Measurements from ENCODE around the gene RAD51D. TPM values are rescaled to one million over a fixed set of nuclear protein-coding genes. Genes with fewer than 3 reads are reported as not detected.

The RAD51D gene
- total and polyA plus RNA-seq, 11 donors = 2.1 to 9.2 (median 5.0) TPM

DNA sequence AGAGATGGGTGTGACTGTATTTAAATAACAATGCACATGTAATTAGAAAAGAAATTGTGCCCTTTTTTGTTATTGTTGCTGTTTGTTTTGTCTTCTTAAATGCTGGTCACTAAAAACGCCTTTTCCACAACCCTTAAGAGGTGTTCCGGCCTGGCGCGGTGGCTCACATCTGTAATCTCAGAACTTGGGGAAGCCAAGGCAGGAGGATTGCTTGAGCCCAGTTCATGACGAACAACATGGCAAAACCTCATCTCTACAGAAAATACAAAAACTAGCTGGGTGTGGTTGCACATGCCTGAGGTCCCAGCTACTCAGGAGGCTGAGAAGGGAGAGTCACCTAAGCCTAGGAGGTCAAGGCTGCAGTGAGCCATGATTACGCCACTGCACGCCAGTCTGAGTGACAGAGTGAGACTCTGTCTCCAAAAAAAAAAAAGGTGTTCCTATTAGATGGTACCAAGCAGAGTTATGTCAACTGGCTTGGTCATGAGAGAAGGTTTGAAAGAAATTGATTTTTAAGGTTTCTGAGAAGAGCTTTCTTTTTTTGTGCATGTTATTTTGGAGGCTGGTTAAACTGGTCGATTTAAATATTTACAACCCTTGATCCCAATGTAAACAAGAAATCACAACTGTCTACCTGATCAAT lies 32.6 kb downstream of the RAD51D start:
- H3K36me3 ChIP-seq = no peaks in the 10 kb centered on the region
- H3K27me3 ChIP-seq = no peaks in the 10 kb centered on the region
- H3K27ac ChIP-seq = no peak overlapping the region
- DNase-seq (no peak), ATAC-seq (no peak)
- peaks cover 0 to 32% (median 13%) of the 10 kb centered on the region in 12 donors for H3K4me1 ChIP-seq
- no peaks in the 10 kb centered on the region for H3K9me3 ChIP-seq
- TF ChIP-seq, protein P1, sequence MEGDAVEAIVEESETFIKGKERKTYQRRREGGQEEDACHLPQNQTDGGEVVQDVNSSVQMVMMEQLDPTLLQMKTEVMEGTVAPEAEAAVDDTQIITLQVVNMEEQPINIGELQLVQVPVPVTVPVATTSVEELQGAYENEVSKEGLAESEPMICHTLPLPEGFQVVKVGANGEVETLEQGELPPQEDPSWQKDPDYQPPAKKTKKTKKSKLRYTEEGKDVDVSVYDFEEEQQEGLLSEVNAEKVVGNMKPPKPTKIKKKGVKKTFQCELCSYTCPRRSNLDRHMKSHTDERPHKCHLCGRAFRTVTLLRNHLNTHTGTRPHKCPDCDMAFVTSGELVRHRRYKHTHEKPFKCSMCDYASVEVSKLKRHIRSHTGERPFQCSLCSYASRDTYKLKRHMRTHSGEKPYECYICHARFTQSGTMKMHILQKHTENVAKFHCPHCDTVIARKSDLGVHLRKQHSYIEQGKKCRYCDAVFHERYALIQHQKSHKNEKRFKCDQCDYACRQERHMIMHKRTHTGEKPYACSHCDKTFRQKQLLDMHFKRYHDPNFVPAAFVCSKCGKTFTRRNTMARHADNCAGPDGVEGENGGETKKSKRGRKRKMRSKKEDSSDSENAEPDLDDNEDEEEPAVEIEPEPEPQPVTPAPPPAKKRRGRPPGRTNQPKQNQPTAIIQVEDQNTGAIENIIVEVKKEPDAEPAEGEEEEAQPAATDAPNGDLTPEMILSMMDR (IDR thresholded peaks at IDR 0.05) = no peak
- TF ChIP-seq POLR2A (IDR thresholded peaks at IDR 0.05) = no peak
- intact Hi-C loops (cut with DNase I) = loop anchor here in 5 of 10 donors (5.0 to 10.0 kb wide), 3 partner anchors 90 to 105 kb away; partner anchors contain the start of gene LIG3 (in 4 of the 5)
- WGBS, 4 donors = 95 to 97% (median 96%) methylated on average over 8 of the region's 8 CpGs
- H3K4me3 ChIP-seq = peak overlapping the region in 3 of 12 donors; percentile 84 to 96 (median 93)

DNA sequence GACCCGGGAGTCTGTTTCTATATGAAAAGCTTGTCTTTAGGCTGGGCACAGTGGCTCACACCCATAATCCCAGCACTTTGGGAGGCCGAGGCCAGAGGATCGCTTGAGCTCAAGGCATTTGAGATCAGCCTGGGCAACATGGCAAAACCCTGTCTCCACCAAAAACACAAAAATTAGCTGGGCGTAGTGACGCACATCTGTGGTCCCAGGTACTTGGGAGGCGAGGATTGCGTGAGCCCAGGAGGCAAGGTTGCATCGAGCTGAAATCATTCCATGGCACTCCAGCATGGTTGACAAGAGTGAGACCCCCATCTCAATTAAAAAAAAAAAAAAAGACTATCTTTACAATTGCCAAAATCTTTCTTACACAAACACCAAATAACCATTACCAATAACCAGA lies 33.5 kb downstream of the RAD51D start:
- intact Hi-C loops (cut with DNase I) = loop anchor here in 5 of 10 donors (5.0 to 10.0 kb wide), 3 partner anchors 89 to 104 kb away; partner anchors contain the start of gene LIG3 (in 4 of the 5)
- WGBS, 4 donors = 97 to 99% (median 97%) methylated on average over 8 of the region's 8 CpGs
- no peak for DNase-seq
- ATAC-seq = no peak
- H3K4me1 ChIP-seq = peaks cover 0 to 41% (median 15%) of the 10 kb centered on the region in 12 donors
- no peaks in the 10 kb centered on the region for H3K36me3 ChIP-seq
- no peak overlapping the region for H3K4me3 ChIP-seq
- no peaks in the 10 kb centered on the region for H3K9me3 ChIP-seq
- no peak overlapping the region for H3K27ac ChIP-seq
- TF ChIP-seq POLR2A (IDR thresholded peaks at IDR 0.05) = no peak
- TF ChIP-seq, protein P1 (IDR thresholded peaks at IDR 0.05) = no peak
- no peaks in the 10 kb centered on the region for H3K27me3 ChIP-seq

DNA sequence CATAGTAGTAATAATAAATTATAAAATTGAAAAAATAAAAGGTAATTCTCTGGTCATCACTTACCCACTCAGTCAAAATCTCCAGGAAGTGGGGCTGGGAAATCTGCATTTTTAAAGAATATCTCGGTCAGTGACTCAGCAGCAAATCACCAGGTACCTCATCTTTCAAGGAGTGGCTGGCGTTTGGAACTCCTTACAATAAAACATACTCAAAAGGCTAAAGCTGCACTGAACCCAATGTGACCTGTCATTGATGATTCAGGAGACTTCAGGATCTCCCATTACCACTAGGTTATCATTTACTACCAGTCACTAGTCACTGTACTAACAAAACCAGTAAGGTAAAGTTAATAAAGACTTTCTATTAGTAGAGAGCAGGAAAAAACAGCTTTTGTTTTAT lies 34.7 kb downstream of the RAD51D start:
- intact Hi-C loops (cut with DNase I) = loop anchor here in 5 of 10 donors (5.0 to 10.0 kb wide), 3 partner anchors 88 to 103 kb away; partner anchors contain the start of gene LIG3 (in 4 of the 5)
- Histone ChIP-seq H3K9me3 (no peaks in the 10 kb centered on the region), H3K27me3 (no peaks in the 10 kb centered on the region), H3K27ac (no peak overlapping the region), H3K4me1 (peaks cover 0 to 49% (median 15%) of the 10 kb centered on the region in 12 donors), H3K36me3 (no peaks in the 10 kb centered on the region), H3K4me3 (no peak overlapping the region)
- DNase-seq (no peak), ATAC-seq (no peak)
- WGBS, 4 donors = 81 to 95% (median 92%) methylated on average over 2 of the region's 2 CpGs
- no peak for TF ChIP-seq POLR2A (IDR thresholded peaks at IDR 0.05)
- TF ChIP-seq, protein P1 (IDR thresholded peaks at IDR 0.05) = no peak

DNA sequence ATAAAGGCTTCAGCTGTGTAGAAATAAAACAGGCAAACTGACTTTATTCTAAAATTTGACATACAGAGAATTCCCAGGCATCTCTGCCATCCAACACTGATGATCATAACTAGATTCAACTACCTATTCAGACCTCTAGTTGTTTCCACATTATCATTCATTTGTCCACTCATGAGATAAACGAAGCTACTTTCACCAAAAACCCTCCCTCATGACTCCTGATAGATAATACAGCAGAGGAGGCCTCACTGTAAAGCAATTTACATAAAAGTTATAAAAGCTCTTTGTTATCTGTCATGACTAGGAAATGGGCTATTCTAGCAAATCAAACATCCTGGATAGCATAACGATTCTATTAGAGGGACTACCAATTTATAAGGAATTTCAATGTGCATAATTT lies 36.6 kb downstream of the RAD51D start:
- intact Hi-C loops (cut with DNase I) = loop anchor here in 1 of 10 donors (10.0 kb wide), 1 partner anchor 98 kb away; the partner anchor contains the start of gene LIG3

More for the DNA sequence above, 36.6 kb downstream of the RAD51D start:
- peaks cover 0 to 49% (median 6%) of the 10 kb centered on the region in 12 donors for H3K4me1 ChIP-seq
- DNase-seq (no peak), ATAC-seq (no peak)
- H3K9me3 ChIP-seq = no peaks in the 10 kb centered on the region
- TF ChIP-seq POLR2A (IDR thresholded peaks at IDR 0.05) = no peak
- TF ChIP-seq, protein P1 (IDR thresholded peaks at IDR 0.05) = no peak
- no peak overlapping the region for H3K27ac ChIP-seq
- H3K4me3 ChIP-seq = no peak overlapping the region
- no peaks in the 10 kb centered on the region for H3K36me3 ChIP-seq
- H3K27me3 ChIP-seq = no peaks in the 10 kb centered on the region
- WGBS, 4 donors = 79 to 91% (median 87%) methylated on average over 2 of the region's 2 CpGs

Data from heart left ventricle (tissue), 16 donors.